ENCODE data around the gene ATG4B.

Gene ATG4B

GRCh38 chr2:241678307-241678706 lies 40.8 kb downstream of the ATG4B start:
- TF ChIP-seq CTCF (conservative IDR thresholded peaks at IDR 0.05; ENCODE audit: control insufficient read depth, insufficient read depth, low read depth, low read length): no peak

GRCh38 chr2:241678784-241679540 lies 41.5 kb downstream of the ATG4B start:
- no peak for DNase-seq (ENCODE audit: low read depth)
- H3K4me3 ChIP-seq (ENCODE audit: control insufficient read depth, low read depth, low read length): no peak overlapping the region
- no peak for TF ChIP-seq CTCF (conservative IDR thresholded peaks at IDR 0.05; ENCODE audit: control insufficient read depth, insufficient read depth, low read depth, low read length)

More at GRCh38 chr2:241678307-241678706, 40.8 kb downstream of the ATG4B start:
- no peak overlapping the region for H3K4me3 ChIP-seq (ENCODE audit: control insufficient read depth, low read depth, low read length)
- no peak for DNase-seq (ENCODE audit: low read depth)

- no peak for DNase-seq (ENCODE audit: low read depth)
- TF ChIP-seq CTCF (conservative IDR thresholded peaks at IDR 0.05; ENCODE audit: control insufficient read depth, insufficient read depth, low read depth, low read length): no peak
- H3K4me3 ChIP-seq (ENCODE audit: control insufficient read depth, low read depth, low read length): no peak overlapping the region
Measured at GRCh38 chr2:241680044-241680443, 42.6 kb downstream of the ATG4B start.

- DNase-seq (ENCODE audit: low read depth): peak; percentile 99
- TF ChIP-seq CTCF (conservative IDR thresholded peaks at IDR 0.05; ENCODE audit: control insufficient read depth, insufficient read depth, low read depth, low read length): no peak
- peak overlapping the region; percentile 15 for H3K4me3 ChIP-seq (ENCODE audit: control insufficient read depth, low read depth, low read length)
Measured at GRCh38 chr2:241680827-241681599, 43.5 kb downstream of the ATG4B start.

GRCh38 chr2:241686324-241686649 lies 48.8 kb downstream of the ATG4B start:
- no peak for DNase-seq (ENCODE audit: low read depth)
- TF ChIP-seq CTCF (conservative IDR thresholded peaks at IDR 0.05; ENCODE audit: control insufficient read depth, insufficient read depth, low read depth, low read length): no peak
- H3K4me3 ChIP-seq (ENCODE audit: control insufficient read depth, low read depth, low read length): peak overlapping the region; percentile 83

GRCh38 chr2:241686650-241687425 lies 49.3 kb downstream of the ATG4B start, which contains the start of gene DTYMK:
Gene DTYMK, minus strand, starts transcription at chr2:241686815. Its CDS starts 32 bp downstream, at chr2:241686783.
- no peak for TF ChIP-seq CTCF (conservative IDR thresholded peaks at IDR 0.05; ENCODE audit: control insufficient read depth, insufficient read depth, low read depth, low read length)
- DNase-seq (ENCODE audit: low read depth): peak; percentile 92
- H3K4me3 ChIP-seq (ENCODE audit: control insufficient read depth, low read depth, low read length): peak within 1 kb of the TSS; percentile 97
